GM18519 (cell line): ENCODE data around the gene CACNA1D.

ENCODE experiments used
- ATAC-seq: cut with Tn5 transposase; IDR thresholded peaks from one replicate; pipeline ENCODE4 v1.9.1; 2021; ENCODE audit warnings: mild to moderate bottlenecking, moderate library complexity; ENCODE audit not compliant: unreplicated experiment, low FRiP score

Gene CACNA1D

DNA sequence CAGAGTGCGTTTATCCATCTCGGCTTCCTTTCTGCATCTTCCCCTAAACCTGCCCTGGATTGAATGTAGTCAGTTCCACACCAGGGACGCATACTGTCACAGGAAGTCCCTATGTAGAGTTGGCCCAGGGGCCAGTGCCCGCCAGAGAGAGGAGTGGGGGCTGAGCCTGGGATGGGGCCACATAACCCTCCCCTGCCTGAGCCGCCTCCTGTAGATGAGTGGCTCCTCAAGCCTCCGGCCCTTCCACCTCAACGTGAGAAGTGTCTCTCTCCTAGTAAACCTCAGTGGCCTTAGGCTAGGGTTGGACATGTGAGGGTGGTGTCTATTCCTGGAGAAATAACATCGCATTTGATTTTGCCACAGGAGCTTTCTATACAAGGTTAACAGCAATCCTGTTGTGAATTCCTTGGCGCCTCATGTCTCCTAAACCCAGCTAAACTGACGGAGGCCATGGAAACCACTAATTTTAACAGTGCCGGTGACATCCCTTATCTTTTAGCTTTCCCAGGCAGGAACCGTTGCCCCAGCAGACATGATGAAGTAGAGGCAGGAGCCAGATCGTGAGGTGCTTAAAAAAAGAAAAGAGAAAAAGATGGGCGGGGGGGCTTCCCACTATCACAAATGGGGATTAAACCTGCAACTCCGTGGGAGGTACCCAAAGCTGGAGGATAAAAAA is 180.7 kb downstream of the CACNA1D start:
- no peak for ATAC-seq

DNA sequence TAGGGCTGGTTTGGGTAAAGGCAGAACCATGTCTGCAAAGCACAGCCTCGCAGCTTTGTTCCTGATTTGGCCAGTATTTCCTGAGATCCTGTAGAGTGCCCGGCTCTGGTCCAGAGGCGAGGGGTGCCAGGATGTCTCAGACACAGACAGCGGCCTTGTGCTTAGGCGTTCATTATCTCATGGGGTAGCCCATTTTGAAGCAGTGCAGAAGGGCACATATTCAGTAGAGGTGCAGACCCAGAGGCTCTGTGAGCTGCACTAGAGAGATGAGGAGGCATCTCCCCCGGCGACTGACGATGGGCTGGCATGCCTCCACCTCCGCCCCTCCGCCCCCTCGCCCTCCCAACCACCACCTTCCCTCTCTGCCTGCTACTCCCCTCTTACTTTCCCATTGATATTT is 181.5 kb downstream of the CACNA1D start:
- no peak for ATAC-seq

DNA sequence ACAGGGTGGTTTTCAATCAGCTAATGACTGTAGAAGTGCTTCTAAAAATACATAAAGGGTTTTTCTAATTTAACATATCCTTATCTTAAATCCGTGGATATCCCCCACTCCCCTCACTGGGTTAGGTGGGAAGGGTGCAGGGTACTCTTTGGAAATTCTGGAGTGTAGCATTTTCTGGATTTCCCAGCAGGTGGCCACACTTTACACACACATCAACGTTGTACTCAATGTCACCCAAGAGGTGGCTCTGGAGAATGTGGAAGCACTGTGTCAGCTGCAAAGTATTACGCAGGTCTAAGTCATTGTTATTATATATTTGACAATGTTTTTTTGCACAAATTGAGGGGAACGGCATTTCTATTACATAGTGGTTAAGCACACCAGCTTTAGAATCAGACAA is 183.0 kb downstream of the CACNA1D start:
- no peak for ATAC-seq

DNA sequence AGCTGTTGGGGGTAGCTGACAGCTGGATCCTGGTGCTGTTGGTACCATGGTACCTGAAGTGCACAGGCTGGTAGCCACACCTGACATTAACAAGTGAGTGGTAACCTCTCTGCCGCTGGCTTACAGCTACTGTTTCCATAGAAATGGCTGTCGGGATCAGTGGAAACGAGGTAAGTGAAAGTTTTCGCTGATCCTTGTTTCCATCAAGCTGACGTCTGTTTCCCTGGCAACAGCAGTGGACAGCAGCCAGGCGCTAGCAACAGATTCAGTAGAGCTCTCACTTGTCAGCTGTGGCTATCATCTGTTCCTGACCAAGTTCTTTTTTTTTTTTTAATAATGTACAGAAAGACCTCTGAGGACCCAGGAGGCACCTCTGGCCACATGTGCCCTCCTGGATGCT is 185.6 kb downstream of the CACNA1D start:
- no peak for ATAC-seq

DNA sequence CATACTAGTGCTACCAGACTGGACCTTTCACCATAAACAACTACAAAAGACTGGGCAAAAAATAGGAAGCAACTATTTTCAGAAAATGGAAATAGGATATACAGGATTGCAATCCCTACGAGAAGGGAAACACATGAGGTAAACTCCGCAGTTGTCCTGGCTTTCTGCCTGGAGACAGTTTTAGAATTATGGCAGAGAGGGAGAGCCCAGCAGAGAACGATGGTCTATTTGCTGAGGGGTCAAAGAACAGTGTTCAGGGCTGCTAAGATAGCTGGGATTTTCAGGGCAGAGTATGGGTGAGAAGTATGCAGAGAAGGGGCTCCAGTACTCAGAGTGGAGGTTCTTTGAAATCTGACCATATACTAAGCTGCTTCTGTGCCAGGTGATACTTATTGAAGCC is 188.4 kb downstream of the CACNA1D start:
- no peak for ATAC-seq

DNA sequence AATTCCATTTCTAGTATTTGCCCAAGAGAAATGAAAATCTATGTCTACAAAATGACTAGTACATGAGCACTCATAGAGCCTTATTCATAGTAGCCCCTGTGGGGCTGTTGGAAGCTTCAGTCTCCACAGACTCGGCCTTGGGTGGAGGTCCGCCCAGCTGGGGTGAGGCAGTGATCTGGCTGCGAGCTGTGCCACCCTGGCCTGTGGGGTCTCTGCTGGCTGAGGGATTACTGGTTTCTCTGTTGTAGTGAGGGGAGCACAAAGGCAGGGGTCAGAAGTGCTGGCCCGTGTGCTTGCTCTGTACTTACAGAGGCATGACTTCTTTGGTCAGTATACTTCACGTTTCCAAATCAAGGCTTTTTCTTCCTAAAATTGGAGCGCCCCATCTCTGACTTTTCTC is 193.7 kb downstream of the CACNA1D start:
- ATAC-seq: no peak

DNA sequence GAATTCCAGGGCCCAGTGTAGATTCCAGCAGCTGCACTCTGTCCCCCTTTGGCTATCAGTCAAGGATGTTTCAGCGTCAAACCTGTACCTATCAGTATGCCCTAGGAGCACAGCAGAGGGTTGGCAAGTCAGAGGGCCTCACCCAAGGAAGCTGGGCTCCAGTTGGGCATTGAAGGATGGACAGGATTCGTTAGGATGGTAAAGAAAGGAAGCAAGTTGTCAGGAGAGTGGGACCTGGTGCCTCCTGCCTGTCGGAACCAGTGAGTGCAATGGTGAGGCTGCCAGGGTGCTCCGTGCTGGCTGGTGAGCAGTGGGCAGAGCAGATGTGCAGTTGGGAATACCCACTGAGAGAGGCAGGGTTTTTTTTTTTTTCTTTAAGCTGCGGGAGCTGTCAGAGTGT is 194.6 kb downstream of the CACNA1D start:
- ATAC-seq: no peak

DNA sequence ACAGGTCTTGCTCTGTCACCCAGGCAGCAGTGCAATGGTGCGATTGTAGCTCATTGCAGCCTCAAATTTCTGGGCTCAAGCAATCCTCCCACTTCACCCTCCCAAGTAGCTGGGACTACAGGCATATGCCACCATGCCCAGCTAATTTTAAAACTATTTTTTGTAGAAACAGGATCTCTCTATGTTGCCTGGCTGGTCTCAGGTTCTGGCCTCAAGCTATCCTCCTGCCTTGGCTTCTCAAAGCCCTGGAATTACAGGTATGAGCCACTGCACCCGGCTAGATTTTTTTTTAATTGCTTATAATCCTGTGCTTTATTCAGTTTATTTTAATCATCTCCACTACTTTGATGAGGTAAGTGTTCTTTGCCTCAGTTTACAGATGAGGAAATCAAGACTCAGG is 195.3 kb downstream of the CACNA1D start:
- no peak for ATAC-seq

DNA sequence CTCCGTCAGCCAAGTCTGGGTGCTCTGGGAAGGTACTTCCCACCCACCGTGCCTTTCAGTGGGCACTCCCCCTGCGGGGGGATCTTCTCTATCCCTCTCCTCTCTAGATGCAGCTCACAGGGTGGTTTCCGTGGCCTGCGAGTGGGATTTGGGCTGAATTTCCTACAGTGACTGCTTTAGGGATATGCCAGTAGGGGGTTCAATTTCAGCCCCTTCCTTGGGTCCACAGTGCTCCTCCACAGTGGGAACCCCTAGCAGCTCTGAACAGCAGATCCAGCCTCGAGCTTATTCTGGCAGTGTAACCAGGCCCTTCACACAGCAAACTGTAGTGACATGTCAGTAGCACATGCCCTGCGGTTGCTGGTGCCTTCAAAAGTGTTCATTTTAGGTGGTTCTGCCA is 196.1 kb downstream of the CACNA1D start:
- ATAC-seq: no peak

DNA sequence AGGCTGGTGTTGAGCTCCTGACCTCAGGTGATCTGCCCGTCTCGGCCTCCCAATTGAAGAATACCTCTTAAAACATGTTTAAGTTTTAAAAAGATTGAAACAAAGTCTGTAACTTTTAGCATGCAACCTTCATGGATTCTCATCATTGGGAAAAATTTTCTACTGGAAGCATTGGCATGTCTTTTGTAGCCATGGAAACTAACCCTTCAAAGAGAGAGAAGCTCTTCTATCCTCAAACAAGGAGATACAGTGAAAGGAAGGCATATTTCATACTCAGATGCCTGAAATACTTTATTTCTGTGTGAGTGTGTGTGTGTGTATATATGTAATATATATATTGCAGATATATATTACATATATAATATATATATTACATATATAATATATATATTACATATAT is 196.9 kb downstream of the CACNA1D start:
- no peak for ATAC-seq

DNA sequence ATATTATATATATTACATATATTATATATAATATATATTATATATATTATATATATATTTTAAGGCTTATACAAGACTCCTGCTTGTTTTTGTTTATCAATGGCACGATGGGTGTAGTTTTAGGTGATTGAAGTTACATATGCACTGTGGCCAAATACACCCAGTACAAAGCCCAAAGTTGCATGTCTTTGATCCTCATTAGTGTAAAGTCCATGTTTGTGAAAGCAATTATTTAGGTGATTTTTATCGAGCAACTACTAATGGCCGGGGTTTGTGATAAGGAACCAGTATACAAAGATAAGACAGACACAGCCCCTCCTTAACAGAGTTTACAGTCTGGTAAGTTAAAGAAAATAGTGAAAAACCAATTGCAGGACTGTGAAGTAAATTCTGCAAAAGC is 197.5 kb downstream of the CACNA1D start:
- ATAC-seq: no peak

DNA sequence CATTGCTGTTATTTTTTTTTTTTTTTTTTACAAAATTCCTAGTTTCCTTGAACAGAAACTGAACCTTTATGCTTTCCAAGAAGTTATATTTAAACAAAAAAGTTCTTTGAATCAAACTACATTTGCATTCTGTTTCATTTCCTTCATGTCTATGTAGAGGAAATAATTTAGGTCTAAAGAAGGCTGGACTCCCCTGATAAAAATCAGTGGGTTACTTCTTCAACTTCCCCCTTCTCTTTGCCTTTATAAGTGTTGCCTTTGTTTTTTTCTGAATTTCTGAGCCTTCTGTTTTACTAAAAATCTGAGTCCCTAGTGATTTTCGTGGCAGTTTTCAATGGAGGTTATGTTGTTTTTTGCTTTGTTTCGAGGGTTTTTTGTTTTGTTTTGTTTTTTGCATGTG is 199.0 kb downstream of the CACNA1D start:
- no peak for ATAC-seq

DNA sequence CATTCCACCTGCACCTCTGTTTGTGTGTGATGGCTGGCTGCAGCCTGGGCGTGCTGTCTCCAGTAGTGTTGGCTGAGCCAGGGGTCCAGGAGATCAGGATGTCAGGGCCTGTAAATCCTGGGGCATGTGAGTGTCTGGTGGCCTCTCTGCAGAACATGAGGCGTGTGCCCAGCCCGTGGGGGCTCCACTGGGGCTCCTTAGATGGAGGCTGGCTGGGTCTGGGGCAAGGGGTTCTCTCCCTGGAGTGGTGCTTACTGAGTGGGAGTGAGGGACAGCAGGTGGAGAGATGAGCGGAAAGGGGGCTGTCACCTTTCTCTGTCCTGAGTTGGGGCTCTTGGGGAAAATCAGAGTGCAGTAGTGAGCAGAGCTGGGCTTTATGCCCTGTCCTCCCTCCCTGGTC is 199.6 kb downstream of the CACNA1D start:
- ATAC-seq: no peak

DNA sequence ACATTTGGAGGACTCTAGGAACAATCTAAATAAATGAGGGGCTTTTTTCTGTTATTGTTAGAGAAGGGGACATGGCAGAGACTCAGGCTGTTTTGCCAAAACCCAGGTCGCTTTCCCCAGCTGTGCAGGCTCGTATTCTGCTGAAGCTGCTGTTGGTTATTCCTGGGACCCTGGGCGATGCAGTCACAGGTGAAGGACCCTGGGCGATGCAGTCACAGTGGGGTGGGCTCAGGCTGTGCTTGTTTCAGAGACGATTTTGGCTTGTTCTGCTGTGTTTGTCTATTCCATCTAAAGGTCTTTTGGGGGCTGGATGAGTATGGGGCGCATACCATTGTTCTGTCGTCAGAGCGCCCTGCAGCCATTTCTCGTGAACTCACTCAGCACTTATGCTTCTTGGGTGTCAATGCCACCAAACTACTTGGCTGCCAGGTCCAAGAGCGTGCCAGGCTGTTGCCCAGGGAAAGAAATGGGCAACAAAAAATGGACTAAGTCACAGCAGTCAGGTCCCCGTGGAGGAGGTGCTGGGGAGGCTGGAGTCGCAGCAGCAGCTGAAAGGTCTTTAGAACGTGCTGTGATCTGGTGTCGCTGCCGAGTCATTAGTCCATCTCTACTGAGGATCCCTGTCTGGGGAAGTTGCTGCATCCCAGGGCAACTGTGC is 200.4 kb downstream of the CACNA1D start:
- ATAC-seq: no peak

DNA sequence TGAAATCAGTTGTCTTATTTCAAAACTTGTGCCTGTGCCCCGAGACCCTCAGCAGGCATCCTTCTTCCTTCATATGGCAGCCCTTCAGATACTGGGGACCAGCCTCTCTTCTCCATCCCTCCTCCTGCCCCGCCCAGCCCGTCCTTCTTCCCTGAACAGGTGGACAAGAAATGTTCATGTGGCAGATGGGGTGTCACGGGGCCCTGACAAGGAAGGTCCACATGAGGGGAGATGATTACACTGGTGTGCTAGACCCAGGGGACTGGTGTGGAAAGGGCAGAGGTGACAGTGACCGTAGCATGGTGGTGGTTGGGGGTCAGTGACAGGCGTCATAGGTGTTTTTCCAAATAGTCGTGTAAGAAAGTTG is 200.9 kb downstream of the CACNA1D start:
- no peak for ATAC-seq

DNA sequence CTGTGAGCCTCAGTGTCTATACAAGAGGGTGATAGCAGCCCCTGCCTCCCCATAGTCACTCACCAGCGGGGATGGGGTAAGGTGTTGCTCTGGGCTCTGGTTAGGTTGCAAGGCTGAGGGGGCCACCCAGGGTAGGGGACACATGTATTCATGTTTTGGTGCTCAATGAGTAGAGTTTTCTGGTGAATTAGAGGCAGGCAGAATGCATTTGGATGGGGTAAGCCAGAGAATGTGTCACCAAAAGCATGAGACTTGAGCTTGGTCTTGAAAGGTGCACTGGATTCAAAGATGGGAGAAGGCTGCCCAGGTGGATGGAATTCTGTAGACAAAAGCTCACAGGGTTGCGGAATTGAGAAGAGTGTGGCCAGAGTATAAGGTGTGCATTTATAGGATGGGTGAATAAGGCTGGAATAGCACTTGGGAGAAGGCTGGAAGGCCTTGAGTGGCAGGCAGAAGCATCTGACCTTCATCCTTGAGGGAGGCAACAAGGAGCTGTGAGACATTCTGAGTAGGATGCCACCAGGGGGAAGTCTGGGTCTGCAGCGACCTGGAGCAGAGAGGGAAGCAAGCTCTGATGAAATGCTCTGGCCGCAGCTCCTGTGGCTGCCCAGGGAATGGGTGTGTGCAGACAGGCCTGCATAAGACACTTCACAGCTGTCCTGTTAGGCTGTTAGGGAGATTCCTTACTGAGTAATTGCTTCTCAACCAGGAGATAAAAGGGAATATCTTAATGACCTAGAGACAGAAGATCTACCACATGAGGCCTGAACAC is 202.2 kb downstream of the CACNA1D start:
- ATAC-seq: no peak

DNA sequence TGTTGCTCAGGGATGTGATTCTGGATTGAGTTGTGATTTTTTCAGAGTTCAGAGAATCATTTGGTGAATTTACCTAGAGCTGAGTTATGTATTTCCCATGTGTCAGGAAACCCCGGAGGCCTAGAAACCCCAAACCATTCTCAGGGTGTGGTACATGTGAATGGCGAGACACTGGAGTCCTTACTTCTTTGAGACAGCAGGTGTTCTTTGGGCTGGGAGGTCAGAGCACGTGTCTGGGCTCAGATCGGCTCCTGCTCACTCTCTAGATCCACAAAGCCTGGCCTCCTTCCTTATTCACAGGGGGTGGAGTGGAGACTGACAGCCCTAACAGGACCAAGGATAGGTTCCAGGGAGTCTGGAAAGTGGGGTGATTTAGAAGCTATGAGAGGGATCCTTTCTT is 206.0 kb downstream of the CACNA1D start:
- no peak for ATAC-seq

DNA sequence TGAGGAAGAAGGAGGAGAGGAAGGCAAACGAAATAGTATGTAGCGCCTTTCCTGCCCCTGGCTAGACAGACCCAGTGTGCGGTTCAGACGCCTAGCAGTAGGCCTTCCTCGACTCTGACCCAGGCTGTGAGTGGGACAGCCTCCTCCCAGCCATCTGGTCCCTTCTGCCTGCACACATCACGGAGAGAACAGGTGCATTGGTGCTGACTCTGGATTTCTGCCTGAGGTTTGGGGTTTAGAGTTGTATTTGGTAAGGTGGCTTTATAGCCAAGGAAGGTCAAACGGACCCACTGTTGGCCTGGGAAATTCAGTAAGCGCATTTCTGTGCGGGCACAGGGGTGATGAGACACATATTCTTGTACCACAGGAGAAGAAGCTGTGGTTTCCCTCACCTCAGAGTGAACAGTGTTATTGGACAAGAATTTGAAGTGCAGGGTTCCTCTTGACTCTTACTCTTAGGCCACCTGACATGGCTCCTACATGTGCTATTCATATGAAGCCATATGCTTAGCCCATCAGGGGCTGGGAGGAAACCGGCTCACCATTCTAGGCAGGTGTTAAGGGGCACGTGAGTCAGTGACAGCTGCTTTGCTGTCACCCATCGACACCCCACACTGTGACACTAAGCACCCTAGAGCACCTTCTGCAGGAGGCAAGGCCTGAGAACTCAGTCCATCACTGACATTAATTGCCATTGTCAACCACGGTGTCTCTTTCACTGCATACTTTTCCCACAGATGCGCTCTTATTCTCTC is 208.5 kb downstream of the CACNA1D start:
- no peak for ATAC-seq

DNA sequence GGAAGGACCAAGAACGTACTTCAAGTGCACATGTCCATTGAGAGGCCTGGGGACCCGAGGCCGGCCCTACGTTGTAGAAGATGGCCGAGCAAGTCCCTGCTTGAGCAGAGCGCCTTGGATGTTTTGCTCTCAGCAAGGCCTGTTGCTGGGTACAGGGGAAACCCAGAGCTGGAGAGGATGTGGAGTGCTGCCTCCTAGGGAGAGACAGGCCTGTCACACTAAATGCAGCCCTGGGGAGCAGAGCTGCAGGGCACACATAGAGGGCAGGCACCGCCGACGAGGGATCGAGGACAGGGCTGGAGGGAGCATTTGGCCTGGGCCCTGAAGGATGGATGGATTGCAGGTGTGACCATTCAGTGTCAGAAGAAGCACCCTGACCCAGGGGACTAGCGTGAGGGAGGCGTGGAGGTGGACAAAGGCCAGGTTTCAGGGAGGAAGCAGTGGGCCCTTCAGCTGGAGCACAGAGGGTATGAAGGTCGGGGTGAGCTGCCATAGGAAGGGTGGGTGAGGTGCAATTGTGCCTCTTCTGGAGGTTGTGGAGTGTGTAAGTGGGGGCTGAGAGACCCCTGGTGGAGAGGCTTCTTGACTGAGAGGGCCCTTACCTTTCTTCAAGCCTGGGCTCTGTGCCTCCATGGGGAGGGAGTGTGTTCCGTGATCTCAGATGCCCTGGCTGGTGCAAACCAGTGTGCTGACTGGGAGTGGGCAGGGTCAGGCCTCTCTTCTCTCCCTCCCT is 209.4 kb downstream of the CACNA1D start:
- ATAC-seq: no peak

DNA sequence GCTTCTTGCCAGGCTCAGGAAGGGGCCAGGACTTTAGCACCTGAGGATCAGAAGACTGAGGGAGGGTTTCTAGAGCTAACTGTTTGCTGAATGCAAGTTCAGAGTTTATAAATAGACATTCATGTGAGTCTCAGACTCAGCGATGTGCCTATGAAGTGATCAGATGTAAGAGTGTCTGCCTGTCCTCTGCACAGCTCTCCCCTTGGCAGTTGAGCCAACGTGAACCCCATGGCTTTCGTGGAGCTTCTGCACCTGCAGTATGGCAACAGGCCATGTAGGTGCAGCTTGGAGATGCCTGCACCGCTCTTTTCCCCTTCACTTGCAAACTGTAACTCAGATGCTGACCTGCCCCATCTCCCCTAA is 209.9 kb downstream of the CACNA1D start:
- ATAC-seq: no peak
